HG03175 (cell line): Measurements from ENCODE around the gene GLDN.
"Not testable (repeated sequence)": the region's sequence is repeated elsewhere in the genome, so short reads cannot be mapped to it uniquely, and the experiment has no call there.

Experiments
- ATAC-seq: cut with Tn5 transposase; IDR thresholded peaks from one replicate; pipeline ENCODE4 v1.9.1; 2021; ENCODE audit warnings: mild to moderate bottlenecking, moderate library complexity; ENCODE audit not compliant: unreplicated experiment

Gene GLDN

GRCh38 chr15:51438526-51438925, 97.1 kb downstream of the GLDN start:
- no peak for ATAC-seq

GRCh38 chr15:51443282-51443914, 101.9 kb downstream of the GLDN start:
- ATAC-seq, result no peak

- ATAC-seq, result no peak
Observed at GRCh38 chr15:51444112-51444511, 102.7 kb downstream of the GLDN start.

GRCh38 chr15:51444807-51445206, 103.4 kb downstream of the GLDN start:
- ATAC-seq, result no peak

GRCh38 chr15:51446029-51446744, 104.7 kb downstream of the GLDN start:
- not testable (repeated sequence) for ATAC-seq

- no peak for ATAC-seq
Observed at GRCh38 chr15:51447855-51448621, 106.6 kb downstream of the GLDN start.

- ATAC-seq, result no peak
Observed at GRCh38 chr15:51448622-51449399, 107.4 kb downstream of the GLDN start.

- ATAC-seq, result no peak
Observed at GRCh38 chr15:51450001-51450400, 108.5 kb downstream of the GLDN start.
